ENCODE results near the gene HIVEP1. TPM values are rescaled to one million over a fixed set of nuclear protein-coding genes. Genes with fewer than 3 reads are reported as not detected.
A peak's percentile ranks its signal among the peaks of the same experiment; 100 is the strongest.

Gene HIVEP1
- polyA plus RNA-seq, 3 donors, result 1.7 to 8.7 (median 2.7) TPM

GRCh38 chr6:12071064-12071615 is 59.0 kb downstream of the HIVEP1 start:
- no peak for TF ChIP-seq CTCF (IDR thresholded peaks at IDR 0.05)
- Mint-ChIP-seq H3K4me1 (peaks cover 13% of the 10 kb centered on the region), H3K4me3 (no peak overlapping the region), H3K27me3 (ENCODE audit: low read depth in 3 of 3) (no peaks in the 10 kb centered on the region), H3K27ac (peak overlapping the region in 2 of 7 donors; percentile 16 to 56), H3K9me3 (no peaks in the 10 kb centered on the region), H3K36me3 (no peaks in the 10 kb centered on the region)
- Histone ChIP-seq H2AFZ (ENCODE audit: insufficient read depth, low read depth, low read length, poor library complexity, severe bottlenecking) (no peak overlapping the region), H3K27me3 (ENCODE audit: control insufficient read depth in 2 of 2, insufficient read depth in 2 of 2, low read length in 2 of 2) (no peaks in the 10 kb centered on the region), H4K20me1 (ENCODE audit: insufficient read depth, low read length) (no peaks in the 10 kb centered on the region), H3K4me1 (ENCODE audit: control insufficient read depth in 1 of 2, insufficient read depth in 2 of 2, low read length in 2 of 2) (no peaks in the 10 kb centered on the region), H3K4me2 (replicated peaks; ENCODE audit: extremely low read depth, low read length, poor library complexity, severe bottlenecking) (no peak overlapping the region), H3K9ac (ENCODE audit: insufficient read depth, low read length, poor library complexity, severe bottlenecking) (no peak overlapping the region), H3K4me3 (replicated peaks in 1 of 3; ENCODE audit: low read depth in 2 of 3, low read length in 3 of 3) (no peak overlapping the region), H3K9me3 (replicated peaks in 1 of 2; ENCODE audit: control insufficient read depth in 1 of 2, insufficient read depth in 1 of 2, low read length in 2 of 2) (no peaks in the 10 kb centered on the region), H3K27ac (ENCODE audit: low read depth in 1 of 2, low read length in 2 of 2) (no peak overlapping the region), H3K79me2 (ENCODE audit: insufficient read depth, low read length) (peaks cover 4% of the 10 kb centered on the region), H3K36me3 (replicated peaks in 1 of 2; ENCODE audit: control insufficient read depth in 1 of 2, insufficient read depth in 2 of 2, low read length in 2 of 2) (no peaks in the 10 kb centered on the region)
- intact Hi-C loops (cut with micrococcal nuclease), result no loop called here
- 100% methylated on average over 1 of the region's 2 CpGs for WGBS (ENCODE audit: insufficient coverage)
- DNase-seq, result no peak

DNA sequence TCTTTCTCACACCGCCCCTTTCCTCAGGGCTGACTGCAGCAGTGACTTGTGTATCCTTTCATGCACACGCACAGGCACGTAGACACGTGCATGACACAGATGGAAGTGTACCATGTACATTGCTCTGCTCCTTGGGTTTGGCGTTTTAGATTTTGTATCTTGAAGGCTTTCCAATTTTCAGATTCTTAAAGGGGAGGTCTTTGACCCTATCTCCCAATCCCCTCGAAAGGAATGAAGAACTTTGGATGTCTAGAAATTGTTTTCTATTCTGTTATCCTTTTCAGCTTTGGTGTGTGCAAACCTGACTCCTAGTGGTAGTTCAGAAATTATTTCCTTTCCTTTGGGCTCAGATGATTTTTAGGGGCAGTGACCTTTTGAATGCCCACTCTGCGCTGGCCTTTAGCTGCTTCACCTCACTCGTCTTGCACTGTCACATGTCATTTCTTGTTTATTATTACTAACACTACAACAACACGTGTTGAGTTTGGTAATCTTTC is 63.0 kb downstream of the HIVEP1 start:
- Histone ChIP-seq H3K9ac (ENCODE audit: insufficient read depth, low read length, poor library complexity, severe bottlenecking) (no peak overlapping the region), H3K36me3 (replicated peaks in 1 of 2; ENCODE audit: control insufficient read depth in 1 of 2, insufficient read depth in 2 of 2, low read length in 2 of 2) (peaks cover 0 to 3% of the 10 kb centered on the region in 2 donors), H3K27ac (ENCODE audit: low read depth in 1 of 2, low read length in 2 of 2) (no peak overlapping the region), H2AFZ (ENCODE audit: insufficient read depth, low read depth, low read length, poor library complexity, severe bottlenecking) (no peak overlapping the region), H3K27me3 (ENCODE audit: control insufficient read depth in 2 of 2, insufficient read depth in 2 of 2, low read length in 2 of 2) (no peaks in the 10 kb centered on the region), H3K4me1 (ENCODE audit: control insufficient read depth in 1 of 2, insufficient read depth in 2 of 2, low read length in 2 of 2) (no peaks in the 10 kb centered on the region), H3K9me3 (replicated peaks in 1 of 2; ENCODE audit: control insufficient read depth in 1 of 2, insufficient read depth in 1 of 2, low read length in 2 of 2) (no peaks in the 10 kb centered on the region), H3K79me2 (ENCODE audit: insufficient read depth, low read length) (peaks cover 4% of the 10 kb centered on the region), H3K4me2 (replicated peaks; ENCODE audit: extremely low read depth, low read length, poor library complexity, severe bottlenecking) (no peak overlapping the region), H4K20me1 (ENCODE audit: insufficient read depth, low read length) (peaks cover 4% of the 10 kb centered on the region), H3K4me3 (replicated peaks in 1 of 3; ENCODE audit: low read depth in 2 of 3, low read length in 3 of 3) (no peak overlapping the region)
- no peak overlapping the region for H3K27ac Mint-ChIP-seq
- H3K36me3 Mint-ChIP-seq, result peaks cover 5 to 8% of the 10 kb centered on the region in 2 donors
- TF ChIP-seq CTCF (IDR thresholded peaks at IDR 0.05), result peak; percentile 59
- intact Hi-C loops (cut with micrococcal nuclease), result no loop called here
- no peaks in the 10 kb centered on the region for H3K27me3 Mint-ChIP-seq (ENCODE audit: low read depth in 3 of 3)
- no peaks in the 10 kb centered on the region for H3K9me3 Mint-ChIP-seq
- WGBS (ENCODE audit: insufficient coverage), result 100% methylated on average over 3 of the region's 9 CpGs
- H3K4me1 Mint-ChIP-seq, result peaks cover 14% of the 10 kb centered on the region
- no peak for DNase-seq
- no peak overlapping the region for H3K4me3 Mint-ChIP-seq
